IMR-90 (cell line): ENCODE results near the gene KCNQ1. TPM values are rescaled to one million over a fixed set of nuclear protein-coding genes. Genes with fewer than 3 reads are reported as not detected.

Experiments used
- ATAC-seq: fragments of 200-7000 bp; cut with Tn5 transposase; 2 replicates; pipeline ENCODE4 v1.9.1; 2020; ENCODE audit warnings: low read depth, mild to moderate bottlenecking, moderate library complexity
- BruUV-seq: library from RNA; stranded (reverse); fragments of 400-500 nt; replicated peaks from 2 replicates; lab custom pipeline; 2021; lab: Mats Ljungman, UMichigan
- CTCF ChIA-PET: fragments of 300-600 bp; formaldehyde crosslinking; extraction: SDS; loops from one replicate; lab custom pipeline; 2021; ENCODE audit warnings: antibody characterized with exemption; lab: Yijun Ruan, JAX
- POLR2A ChIA-PET: fragments of 300-600 bp; sonication (Branson Sonifier 250); formaldehyde crosslinking; loops from one replicate; lab custom pipeline; 2022; ENCODE audit warnings: antibody characterized with exemption; ENCODE audit not compliant: unreplicated experiment; lab: Charles Lee
- DNase-seq: peaks from one replicate; pipeline ENCODE4 v3.0.0; 2013
- H2AFZ ChIP-seq: replicated peaks from 2 replicates; pipeline ENCODE3; 2013; ENCODE audit warnings: low read length, mild to moderate bottlenecking; ENCODE audit not compliant: poor library complexity
- H2AK5ac ChIP-seq: 2 replicates; pipeline ENCODE4 v1.6.1; 2013; ENCODE audit warnings: low read depth, low read length, inconsistent platforms
- H2AK9ac ChIP-seq: replicated peaks from 2 replicates; pipeline ENCODE3; 2013; ENCODE audit warnings: mild to moderate bottlenecking, low read depth, low read length, moderate library complexity; ENCODE audit not compliant: poor library complexity
- H2BK120ac ChIP-seq: 2 replicates; pipeline ENCODE4 v1.6.1; 2013; ENCODE audit warnings: low read depth, low read length, inconsistent platforms
- H2BK15ac ChIP-seq: 3 replicates; pipeline ENCODE4 v1.6.1; 2013; ENCODE audit warnings: low read depth, low read length, inconsistent platforms
- H2BK20ac ChIP-seq: 2 replicates; pipeline ENCODE4 v1.6.1; 2013; ENCODE audit warnings: low read depth, mild to moderate bottlenecking, inconsistent platforms, low read length, moderate library complexity
- H2BK5ac ChIP-seq: 2 replicates; pipeline ENCODE4 v1.6.1; 2013; ENCODE audit warnings: mild to moderate bottlenecking, low read depth, low read length, inconsistent platforms; ENCODE audit not compliant: poor library complexity, severe bottlenecking
- H3K14ac ChIP-seq: replicated peaks from 2 replicates; pipeline ENCODE4 v1.6.1; 2013; ENCODE audit warnings: low read depth, low read length, inconsistent platforms
- H3K18ac ChIP-seq: 2 replicates; pipeline ENCODE4 v1.6.1; 2013; ENCODE audit warnings: low read depth, low read length, control low read depth
- H3K23ac ChIP-seq: 2 replicates; pipeline ENCODE4 v1.6.1; 2013; ENCODE audit warnings: low read depth, low read length, inconsistent platforms
- H3K27ac ChIP-seq: 2 replicates; pipeline ENCODE4 v1.5.1; 2013; ENCODE audit warnings: mild to moderate bottlenecking, control low read depth, low read length; ENCODE audit not compliant: insufficient read depth
- H3K27me3 ChIP-seq: 2 replicates; pipeline ENCODE4 v1.6.1; 2013; ENCODE audit warnings: low read length; ENCODE audit not compliant: control insufficient read depth, insufficient read depth
- H3K36me3 ChIP-seq: 2 replicates; pipeline ENCODE4 v1.6.1; 2013; ENCODE audit warnings: low read length, mixed read lengths; ENCODE audit not compliant: control insufficient read depth, insufficient read depth
- H3K4ac ChIP-seq: 2 replicates; pipeline ENCODE4 v1.6.1; 2013; ENCODE audit warnings: low read depth, low read length, inconsistent platforms
- H3K4me1 ChIP-seq: 2 replicates; pipeline ENCODE4 v1.6.1; 2013; ENCODE audit warnings: low read length, mixed read lengths; ENCODE audit not compliant: control insufficient read depth, insufficient read depth
- H3K4me2 ChIP-seq: 2 replicates; pipeline ENCODE4 v1.6.1; 2013; ENCODE audit warnings: low read depth, mild to moderate bottlenecking, control low read depth, low read length, moderate library complexity
- H3K4me3 ChIP-seq: 2 replicates; pipeline ENCODE4 v1.5.1; 2013; ENCODE audit warnings: low read depth, mild to moderate bottlenecking, control low read depth, low read length, moderate library complexity; ENCODE audit not compliant: insufficient read depth
- H3K56ac ChIP-seq: 2 replicates; pipeline ENCODE4 v1.6.1; 2013; ENCODE audit warnings: low read length, inconsistent platforms; ENCODE audit not compliant: insufficient read depth; ENCODE audit errors: extremely low read depth
- H3K79me1 ChIP-seq, 2 experiments: 2 replicates each; pipeline ENCODE4 v1.6.1; 2013; ENCODE audit warnings: low read length in 2 of 2, inconsistent platforms in 1 of 2, low read depth in 1 of 2
- H3K9ac ChIP-seq: 2 replicates; pipeline ENCODE4 v1.6.1; 2013; ENCODE audit warnings: low read depth, low read length, control low read depth
- H3K9me1 ChIP-seq: 2 replicates; pipeline ENCODE4 v1.6.1; 2013; ENCODE audit warnings: low read length, inconsistent platforms; ENCODE audit not compliant: insufficient read depth
- H3K9me3 ChIP-seq: 2 replicates; pipeline ENCODE4 v1.6.1; 2013; ENCODE audit warnings: low read length; ENCODE audit not compliant: control insufficient read depth, insufficient read depth
- H4K20me1 ChIP-seq: 2 replicates; pipeline ENCODE4 v1.6.1; 2013; ENCODE audit warnings: low read length, inconsistent platforms; ENCODE audit not compliant: insufficient read depth
- H4K5ac ChIP-seq: 2 replicates; pipeline ENCODE4 v1.6.1; 2013; ENCODE audit warnings: mild to moderate bottlenecking, low read depth, low read length, control low read depth
- H4K8ac ChIP-seq, 2 experiments: 2 replicates each; pipeline ENCODE4 v1.6.1; 2013; ENCODE audit warnings: low read depth in 2 of 2, low read length in 2 of 2, control low read depth in 1 of 2, inconsistent platforms in 1 of 2
- H4K91ac ChIP-seq: 2 replicates; pipeline ENCODE4 v1.6.1; 2013; ENCODE audit warnings: low read depth, low read length, inconsistent platforms; ENCODE audit not compliant: insufficient read depth
- CEBPB ChIP-seq: IDR thresholded peaks from 2 replicates; pipeline ENCODE4 v1.6.1; 2012; ENCODE audit warnings: low read depth, low read length, improper control_type of control experiment
- CHD1 ChIP-seq: IDR thresholded peaks from 2 replicates; pipeline ENCODE4 v1.6.1; 2012; ENCODE audit warnings: low read depth, low read length, improper control_type of control experiment
- MAZ ChIP-seq: IDR thresholded peaks from 2 replicates; pipeline ENCODE4 v1.6.1; 2012; ENCODE audit warnings: low read depth, mild to moderate bottlenecking, low read length, improper control_type of control experiment, moderate library complexity, borderline replicate concordance
- NFE2L2 ChIP-seq: fragments of 150-350 bp; IDR thresholded peaks from 2 replicates; pipeline ENCODE4 v1.6.1; 2016; ENCODE audit warnings: low read depth, mild to moderate bottlenecking, low read length
- POLR2A ChIP-seq: IDR thresholded peaks from 2 replicates; pipeline ENCODE4 v1.6.1; 2012; ENCODE audit warnings: mild to moderate bottlenecking, low read depth, low read length
- RFX5 ChIP-seq: IDR thresholded peaks from 2 replicates; pipeline ENCODE4 v1.8.0; 2012; ENCODE audit warnings: low read depth, mild to moderate bottlenecking, low read length, moderate library complexity
- WGBS, 2 experiments: methylation state at CpG; one replicate each; pipeline versions ENCODE4 v1.1.5 to v1.1.7; 2013; ENCODE audit warnings: missing lambda C conversion rate in 2 of 2; ENCODE audit not compliant: insufficient read length in 1 of 2; ENCODE audit errors: extremely low coverage in 2 of 2; 5-methylcytosine and 5-hydroxymethylcytosine counted together
- dilution Hi-C: fragments of 300-500 bp; cut with HindIII; formaldehyde crosslinking; loops from one replicate; pipeline ENCODE4 v1.14.3; 2018; ENCODE audit warnings: low sequenced_read_pairs; ENCODE audit not compliant: unreplicated experiment
- in situ Hi-C: fragments of 300-500 bp; cut with MboI; formaldehyde crosslinking; loops from 3 replicates; pipeline ENCODE4 v1.14.3; 2019; ENCODE audit warnings: low sequenced_read_pairs, inconsistent platforms, mixed read lengths
- intact Hi-C: fragments of 100-400 bp; cut with micrococcal nuclease; formaldehyde crosslinking; loops from 2 replicates; pipeline ENCODE4 v1.10.0; 2022
- polyA plus RNA-seq, 3 experiments: library from polyadenylated mRNA; depleted of rRNA; stranded (reverse); fragments of >200 nt; gene quantifications; 2 replicates each; pipeline ENCODE4 v1.2.3, GENCODE V29; 2012; ENCODE audit warnings: low replicate concordance in 1 of 3
- total RNA-seq: library from RNA; depleted of rRNA; stranded (reverse); fragments of >200 nt; gene quantifications from 2 replicates; pipeline ENCODE4 v1.2.3, GENCODE V29; 2012
- TF ChIP-seq, protein P1 (sequence below): fragments of 150-350 bp; IDR thresholded peaks from 2 replicates; pipeline ENCODE4 v1.6.1; 2016; ENCODE audit warnings: low read depth, mild to moderate bottlenecking, low read length, moderate library complexity, borderline replicate concordance
- TF ChIP-seq, protein P2 (sequence below): fragments of 150-350 bp; IDR thresholded peaks from 2 replicates; pipeline ENCODE4 v1.6.1; 2017; ENCODE audit warnings: mild to moderate bottlenecking, antibody characterized with exemption, low read length, low read depth

Gene KCNQ1
- total and polyA plus RNA-seq, 2 of the 4 experiments (the other 2 are of a cell fraction): 0.07 TPM; not detected in 1

GRCh38 chr11:2804189-2804588, 359.4 kb downstream of the KCNQ1 start:
- Histone ChIP-seq H3K4me3 (no peak overlapping the region), H2BK120ac (no peak overlapping the region), H4K5ac (no peak overlapping the region), H4K91ac (no peak overlapping the region), H2BK5ac (no peak overlapping the region), H4K8ac (no peak overlapping the region), H3K4me1 (no peaks in the 10 kb centered on the region; the same call in 1 of the 2 replicates), H3K36me3 (no peaks in the 10 kb centered on the region), H3K9me3 (peaks cover 9% of the 10 kb centered on the region), H3K27ac (no peak overlapping the region), H2AFZ (no peak overlapping the region), H2BK15ac (no peak overlapping the region), H3K23ac (no peak overlapping the region), H3K4ac (no peak overlapping the region), H3K9ac (no peak overlapping the region), H2BK20ac (no peak overlapping the region), H3K79me1 (no peaks in the 10 kb centered on the region), H3K27me3 (peaks cover 30% of the 10 kb centered on the region), H3K9me1 (peaks cover 2% of the 10 kb centered on the region; the same call in 1 of the 2 replicates), H3K18ac (no peak overlapping the region), H3K4me2 (no peak overlapping the region), H3K14ac (no peak overlapping the region), H3K56ac (no peak overlapping the region), H2AK5ac (no peak overlapping the region), H2AK9ac (no peak overlapping the region), H4K20me1 (no peaks in the 10 kb centered on the region)
- dilution Hi-C loops: no loop called here
- DNase-seq (no peak), ATAC-seq (no peak)
- intact Hi-C loops: no loop called here
- CTCF ChIA-PET: no interaction called here
- WGBS, 2 experiments: 93% methylated on average over 3 of the region's 10 CpGs; no CpG with 5 or more reads in 1 of the 2 experiments
- TF ChIP-seq, protein P1, sequence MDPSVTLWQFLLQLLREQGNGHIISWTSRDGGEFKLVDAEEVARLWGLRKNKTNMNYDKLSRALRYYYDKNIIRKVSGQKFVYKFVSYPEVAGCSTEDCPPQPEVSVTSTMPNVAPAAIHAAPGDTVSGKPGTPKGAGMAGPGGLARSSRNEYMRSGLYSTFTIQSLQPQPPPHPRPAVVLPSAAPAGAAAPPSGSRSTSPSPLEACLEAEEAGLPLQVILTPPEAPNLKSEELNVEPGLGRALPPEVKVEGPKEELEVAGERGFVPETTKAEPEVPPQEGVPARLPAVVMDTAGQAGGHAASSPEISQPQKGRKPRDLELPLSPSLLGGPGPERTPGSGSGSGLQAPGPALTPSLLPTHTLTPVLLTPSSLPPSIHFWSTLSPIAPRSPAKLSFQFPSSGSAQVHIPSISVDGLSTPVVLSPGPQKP: no peak
- no peak for TF ChIP-seq MAZ
- TF ChIP-seq RFX5: no peak
- no peak for TF ChIP-seq POLR2A
- no peak for TF ChIP-seq CEBPB
- no peak for TF ChIP-seq NFE2L2
- TF ChIP-seq, protein P2, sequence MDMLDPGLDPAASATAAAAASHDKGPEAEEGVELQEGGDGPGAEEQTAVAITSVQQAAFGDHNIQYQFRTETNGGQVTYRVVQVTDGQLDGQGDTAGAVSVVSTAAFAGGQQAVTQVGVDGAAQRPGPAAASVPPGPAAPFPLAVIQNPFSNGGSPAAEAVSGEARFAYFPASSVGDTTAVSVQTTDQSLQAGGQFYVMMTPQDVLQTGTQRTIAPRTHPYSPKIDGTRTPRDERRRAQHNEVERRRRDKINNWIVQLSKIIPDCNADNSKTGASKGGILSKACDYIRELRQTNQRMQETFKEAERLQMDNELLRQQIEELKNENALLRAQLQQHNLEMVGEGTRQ: no peak
- TF ChIP-seq CHD1: no peak
- BruUV-seq: no TSS peak
- POLR2A ChIA-PET: no interaction called here
- in situ Hi-C loops: no loop called here
